A549 (cell line): ENCODE measurements around the gene MTF2.

Experiments used
- CHD4 ChIP-seq: fragments of 200-600 bp; sonication (generic); IDR thresholded peaks from 2 replicates; pipeline ENCODE4 v1.6.1; 2016; ENCODE audit warnings: antibody characterized with exemption, mild to moderate bottlenecking, borderline replicate concordance
- HDAC2 ChIP-seq: fragments of 200-600 bp; sonication (generic); IDR thresholded peaks from 2 replicates; pipeline ENCODE4 v1.6.1; 2016
- RNF2 ChIP-seq: fragments of 200-600 bp; sonication (generic); IDR thresholded peaks from 2 replicates; pipeline ENCODE4 v1.6.1; 2016; ENCODE audit warnings: low read depth, mild to moderate bottlenecking, antibody characterized with exemption, moderate library complexity, borderline replicate concordance
- TF ChIP-seq, protein P1 (sequence below): IDR thresholded peaks from 2 replicates; pipeline ENCODE4 v1.6.1; 2012
- TF ChIP-seq, protein P2 (sequence below): IDR thresholded peaks from 2 replicates; pipeline ENCODE4 v1.6.1; 2012
- TF ChIP-seq, protein P3 (sequence below): fragments of >200 bp; sonication (Bioruptor Twin); formaldehyde crosslinking; IDR thresholded peaks from 3 replicates; pipeline ENCODE4 v1.5.1; 2016

DNA sequence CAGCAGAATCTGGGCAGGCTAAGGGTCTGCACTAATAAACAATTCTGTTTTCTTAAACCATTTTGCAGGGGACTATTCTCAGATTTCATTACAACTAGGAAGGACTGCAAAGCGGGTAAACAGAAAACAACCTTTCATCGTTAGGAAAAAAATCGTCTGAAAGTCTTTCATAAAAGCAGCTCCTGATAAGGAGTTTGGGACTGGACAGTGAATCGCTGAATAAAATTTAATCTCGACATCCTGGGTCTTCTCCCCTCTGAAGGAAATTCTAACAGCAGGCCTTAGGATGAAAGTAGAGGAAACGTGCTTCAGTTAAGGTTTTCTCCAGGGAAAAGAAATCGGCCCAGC is 471 bp upstream of the MTF2 start:
- TF ChIP-seq, protein P1, sequence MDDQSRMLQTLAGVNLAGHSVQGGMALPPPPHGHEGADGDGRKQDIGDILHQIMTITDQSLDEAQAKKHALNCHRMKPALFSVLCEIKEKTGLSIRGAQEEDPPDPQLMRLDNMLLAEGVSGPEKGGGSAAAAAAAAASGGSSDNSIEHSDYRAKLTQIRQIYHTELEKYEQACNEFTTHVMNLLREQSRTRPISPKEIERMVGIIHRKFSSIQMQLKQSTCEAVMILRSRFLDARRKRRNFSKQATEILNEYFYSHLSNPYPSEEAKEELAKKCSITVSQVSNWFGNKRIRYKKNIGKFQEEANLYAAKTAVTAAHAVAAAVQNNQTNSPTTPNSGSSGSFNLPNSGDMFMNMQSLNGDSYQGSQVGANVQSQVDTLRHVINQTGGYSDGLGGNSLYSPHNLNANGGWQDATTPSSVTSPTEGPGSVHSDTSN = no peak
- TF ChIP-seq RNF2 (no peak), CHD4 (no peak), HDAC2 (no peak)
- TF ChIP-seq, protein P2, sequence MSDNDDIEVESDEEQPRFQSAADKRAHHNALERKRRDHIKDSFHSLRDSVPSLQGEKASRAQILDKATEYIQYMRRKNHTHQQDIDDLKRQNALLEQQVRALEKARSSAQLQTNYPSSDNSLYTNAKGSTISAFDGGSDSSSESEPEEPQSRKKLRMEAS = no peak
- TF ChIP-seq, protein P3, sequence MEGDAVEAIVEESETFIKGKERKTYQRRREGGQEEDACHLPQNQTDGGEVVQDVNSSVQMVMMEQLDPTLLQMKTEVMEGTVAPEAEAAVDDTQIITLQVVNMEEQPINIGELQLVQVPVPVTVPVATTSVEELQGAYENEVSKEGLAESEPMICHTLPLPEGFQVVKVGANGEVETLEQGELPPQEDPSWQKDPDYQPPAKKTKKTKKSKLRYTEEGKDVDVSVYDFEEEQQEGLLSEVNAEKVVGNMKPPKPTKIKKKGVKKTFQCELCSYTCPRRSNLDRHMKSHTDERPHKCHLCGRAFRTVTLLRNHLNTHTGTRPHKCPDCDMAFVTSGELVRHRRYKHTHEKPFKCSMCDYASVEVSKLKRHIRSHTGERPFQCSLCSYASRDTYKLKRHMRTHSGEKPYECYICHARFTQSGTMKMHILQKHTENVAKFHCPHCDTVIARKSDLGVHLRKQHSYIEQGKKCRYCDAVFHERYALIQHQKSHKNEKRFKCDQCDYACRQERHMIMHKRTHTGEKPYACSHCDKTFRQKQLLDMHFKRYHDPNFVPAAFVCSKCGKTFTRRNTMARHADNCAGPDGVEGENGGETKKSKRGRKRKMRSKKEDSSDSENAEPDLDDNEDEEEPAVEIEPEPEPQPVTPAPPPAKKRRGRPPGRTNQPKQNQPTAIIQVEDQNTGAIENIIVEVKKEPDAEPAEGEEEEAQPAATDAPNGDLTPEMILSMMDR = no peak
